ENCODE measurements around the gene L3MBTL4. TPM values are rescaled to one million over a fixed set of nuclear protein-coding genes. Genes with fewer than 3 reads are reported as not detected.

Gene L3MBTL4
- total and polyA plus RNA-seq, 2 donors = 3.4 to 4.3 TPM

DNA sequence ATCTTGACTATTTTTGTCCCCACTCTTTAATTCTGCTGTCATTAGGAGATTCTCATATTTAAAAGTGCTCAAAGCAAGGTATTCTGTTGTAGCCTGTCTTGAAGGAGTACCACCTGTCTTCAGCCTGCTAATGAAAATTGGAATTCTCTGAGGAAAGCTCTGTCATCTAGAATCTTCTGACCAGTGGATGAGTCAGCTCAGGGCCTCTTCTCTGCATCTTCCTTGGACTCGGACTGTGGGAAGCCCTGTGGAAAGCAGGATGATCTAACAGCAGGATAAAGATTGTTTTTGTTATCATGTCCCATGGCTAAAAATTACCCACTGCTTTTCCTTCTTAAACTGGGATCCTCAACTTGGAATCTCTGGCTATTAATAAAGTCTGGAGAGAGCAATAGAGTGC is 500.7 kb downstream of the L3MBTL4 start:
- no peaks in the 10 kb centered on the region for H3K9me3 ChIP-seq (ENCODE audit: control insufficient read depth in 2 of 2, insufficient read depth in 1 of 2, low read length in 1 of 2)
- no peak overlapping the region for H3K4me3 ChIP-seq (ENCODE audit: low read length in 2 of 2)
- DNase-seq (ENCODE audit: low read depth in 6 of 9, low spot score in 9 of 9) = no peak
- H3K27ac ChIP-seq (ENCODE audit: low read depth in 1 of 2, low read length in 1 of 2) = no peak overlapping the region
- H3K36me3 ChIP-seq (ENCODE audit: control insufficient read depth in 2 of 2, insufficient read depth in 2 of 2, low read length in 1 of 2) = no peaks in the 10 kb centered on the region
- H3K4me1 ChIP-seq (ENCODE audit: control insufficient read depth in 2 of 2, insufficient read depth in 2 of 2, low read length in 2 of 2) = no peaks in the 10 kb centered on the region
- H3K27me3 ChIP-seq (ENCODE audit: control insufficient read depth in 2 of 2, insufficient read depth in 1 of 2, low read length in 1 of 2) = no peaks in the 10 kb centered on the region
- 83% methylated on average over 1 of the region's 1 CpG for WGBS

DNA sequence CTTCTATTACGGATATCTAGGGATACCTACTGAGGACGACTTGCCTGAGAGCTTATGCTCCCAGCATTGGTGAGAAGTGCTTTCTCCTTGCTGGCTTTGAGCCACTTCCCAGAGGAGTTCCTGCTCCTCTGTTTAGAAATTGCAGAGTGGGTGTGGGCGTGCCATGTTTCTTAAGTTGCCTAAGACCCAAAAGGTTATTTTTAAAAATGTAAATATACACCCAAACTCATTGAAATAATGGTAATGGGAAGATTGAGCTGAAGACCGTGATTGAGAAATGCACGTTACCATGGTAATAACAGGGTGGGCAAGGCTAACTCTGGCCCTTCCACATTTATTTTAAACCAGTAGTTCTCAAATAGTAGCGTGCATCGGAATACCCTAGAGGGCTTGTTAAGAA is 502.1 kb downstream of the L3MBTL4 start:
- no peaks in the 10 kb centered on the region for H3K36me3 ChIP-seq (ENCODE audit: control insufficient read depth in 2 of 2, insufficient read depth in 2 of 2, low read length in 1 of 2)
- no peak overlapping the region for H3K4me3 ChIP-seq (ENCODE audit: low read length in 2 of 2)
- no peaks in the 10 kb centered on the region for H3K9me3 ChIP-seq (ENCODE audit: control insufficient read depth in 2 of 2, insufficient read depth in 1 of 2, low read length in 1 of 2)
- no peaks in the 10 kb centered on the region for H3K27me3 ChIP-seq (ENCODE audit: control insufficient read depth in 2 of 2, insufficient read depth in 1 of 2, low read length in 1 of 2)
- no peak overlapping the region for H3K27ac ChIP-seq (ENCODE audit: low read depth in 1 of 2, low read length in 1 of 2)
- no peak for DNase-seq (ENCODE audit: low read depth in 6 of 9, low spot score in 9 of 9)
- 91% methylated on average over 7 of the region's 7 CpGs for WGBS
- no peaks in the 10 kb centered on the region for H3K4me1 ChIP-seq (ENCODE audit: control insufficient read depth in 2 of 2, insufficient read depth in 2 of 2, low read length in 2 of 2)

DNA sequence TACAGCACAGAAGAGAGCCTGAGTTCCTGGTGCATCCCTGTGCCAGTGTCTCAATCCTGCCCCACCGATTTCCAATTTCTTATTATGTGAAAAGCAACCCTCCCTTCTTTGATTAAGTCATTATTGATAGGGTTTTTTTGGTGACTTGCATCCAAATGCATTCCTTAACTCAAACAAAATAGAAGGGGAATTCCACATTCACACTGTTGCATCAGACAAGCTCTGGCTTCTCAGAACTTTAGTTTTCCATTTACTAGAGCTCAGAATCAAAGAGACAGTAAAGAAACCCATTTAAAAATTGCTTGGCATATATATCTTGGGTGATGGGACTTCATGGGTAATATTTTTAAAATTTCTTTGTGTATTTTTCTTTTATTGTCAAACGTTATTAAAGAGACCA is 505.6 kb downstream of the L3MBTL4 start:
- H3K36me3 ChIP-seq (ENCODE audit: control insufficient read depth in 2 of 2, insufficient read depth in 2 of 2, low read length in 1 of 2) = no peaks in the 10 kb centered on the region
- 94% methylated on average over 2 of the region's 2 CpGs for WGBS
- no peak overlapping the region for H3K4me3 ChIP-seq (ENCODE audit: low read length in 2 of 2)
- no peak for DNase-seq (ENCODE audit: low read depth in 6 of 9, low spot score in 9 of 9)
- H3K27me3 ChIP-seq (ENCODE audit: control insufficient read depth in 2 of 2, insufficient read depth in 1 of 2, low read length in 1 of 2) = no peaks in the 10 kb centered on the region
- H3K9me3 ChIP-seq (ENCODE audit: control insufficient read depth in 2 of 2, insufficient read depth in 1 of 2, low read length in 1 of 2) = no peaks in the 10 kb centered on the region
- H3K4me1 ChIP-seq (ENCODE audit: control insufficient read depth in 2 of 2, insufficient read depth in 2 of 2, low read length in 2 of 2) = no peaks in the 10 kb centered on the region
- no peak overlapping the region for H3K27ac ChIP-seq (ENCODE audit: low read depth in 1 of 2, low read length in 1 of 2)
